ENCODE measurements around the gene TMUB2.

- TF ChIP-seq POLR2AphosphoS5 (IDR thresholded peaks at IDR 0.05; ENCODE audit: borderline replicate concordance, low read depth, low read length) (no peak), EZH2 (IDR thresholded peaks at IDR 0.05) (no peak), FOXP2 (optimal IDR thresholded peaks at IDR 0.05; ENCODE audit: control extremely low read depth, extremely low read length, insufficient read depth) (no peak)
Measured at GRCh38 chr17:44144966-44145739, 41.6 kb upstream of the TMUB2 start.

Data from SK-N-MC (cell line).